ENCODE data around the gene ETFA. TPM values are rescaled to one million over a fixed set of nuclear protein-coding genes. Genes with fewer than 3 reads are reported as not detected.

The ETFA gene
- total RNA-seq, 3 donors from 2014 or later (not counting 1 experiment from before 2014, with no cell fraction given), result 71.9 to 93.1 (median 79.8) TPM

DNA sequence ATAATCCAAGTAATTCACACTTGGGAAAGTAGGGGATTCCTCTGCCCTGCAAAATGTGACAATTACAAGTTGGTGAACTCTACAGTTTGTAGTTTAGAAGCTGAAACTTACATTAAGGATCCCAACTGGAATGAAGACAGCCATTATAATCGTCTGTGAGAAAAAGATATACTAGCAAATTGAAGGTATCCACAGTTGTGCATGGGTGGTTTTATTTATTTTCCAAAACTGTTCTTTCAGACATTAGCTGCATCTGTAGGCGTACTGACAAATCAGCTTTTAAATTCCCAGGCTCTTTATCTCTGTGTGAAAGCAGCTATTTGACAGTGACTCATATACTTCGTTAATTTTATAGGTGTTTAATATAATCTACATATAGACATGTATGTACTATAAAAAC is 12.8 kb upstream of the ETFA start:
- Histone ChIP-seq H3K27me3 (ENCODE audit: control insufficient read depth, insufficient read depth, low read length) (peaks cover 6% of the 10 kb centered on the region), H3K4me3 (ENCODE audit: low read length) (no peak overlapping the region), H3K36me3 (ENCODE audit: control insufficient read depth, insufficient read depth, low read length) (no peaks in the 10 kb centered on the region), H3K4me1 (ENCODE audit: control insufficient read depth, insufficient read depth, low read length) (no peaks in the 10 kb centered on the region), H3K9me3 (ENCODE audit: control insufficient read depth, insufficient read depth, low read length) (no peaks in the 10 kb centered on the region), H3K27ac (ENCODE audit: low read length) (no peak overlapping the region)
- H3K4me1 Mint-ChIP-seq, result no peaks in the 10 kb centered on the region
- TF ChIP-seq, protein P1, sequence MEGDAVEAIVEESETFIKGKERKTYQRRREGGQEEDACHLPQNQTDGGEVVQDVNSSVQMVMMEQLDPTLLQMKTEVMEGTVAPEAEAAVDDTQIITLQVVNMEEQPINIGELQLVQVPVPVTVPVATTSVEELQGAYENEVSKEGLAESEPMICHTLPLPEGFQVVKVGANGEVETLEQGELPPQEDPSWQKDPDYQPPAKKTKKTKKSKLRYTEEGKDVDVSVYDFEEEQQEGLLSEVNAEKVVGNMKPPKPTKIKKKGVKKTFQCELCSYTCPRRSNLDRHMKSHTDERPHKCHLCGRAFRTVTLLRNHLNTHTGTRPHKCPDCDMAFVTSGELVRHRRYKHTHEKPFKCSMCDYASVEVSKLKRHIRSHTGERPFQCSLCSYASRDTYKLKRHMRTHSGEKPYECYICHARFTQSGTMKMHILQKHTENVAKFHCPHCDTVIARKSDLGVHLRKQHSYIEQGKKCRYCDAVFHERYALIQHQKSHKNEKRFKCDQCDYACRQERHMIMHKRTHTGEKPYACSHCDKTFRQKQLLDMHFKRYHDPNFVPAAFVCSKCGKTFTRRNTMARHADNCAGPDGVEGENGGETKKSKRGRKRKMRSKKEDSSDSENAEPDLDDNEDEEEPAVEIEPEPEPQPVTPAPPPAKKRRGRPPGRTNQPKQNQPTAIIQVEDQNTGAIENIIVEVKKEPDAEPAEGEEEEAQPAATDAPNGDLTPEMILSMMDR (IDR thresholded peaks at IDR 0.05), result no peak
- H3K9me3 Mint-ChIP-seq, result no peaks in the 10 kb centered on the region
- 73% methylated on average over 2 of the region's 3 CpGs for whole genome bisulfite sequencing (ENCODE audit: insufficient coverage)
- no peak overlapping the region for H3K4me3 Mint-ChIP-seq
- peaks cover 32 to 54% of the 10 kb centered on the region in 2 donors for H3K27me3 Mint-ChIP-seq (ENCODE audit: low read depth in 2 of 2)
- ATAC-seq, result no peak
- no peaks in the 10 kb centered on the region for H3K36me3 Mint-ChIP-seq
- intact Hi-C loops (cut with micrococcal nuclease), result no loop called here
- DNase-seq, result no peak
- no peak overlapping the region for H3K27ac Mint-ChIP-seq

DNA sequence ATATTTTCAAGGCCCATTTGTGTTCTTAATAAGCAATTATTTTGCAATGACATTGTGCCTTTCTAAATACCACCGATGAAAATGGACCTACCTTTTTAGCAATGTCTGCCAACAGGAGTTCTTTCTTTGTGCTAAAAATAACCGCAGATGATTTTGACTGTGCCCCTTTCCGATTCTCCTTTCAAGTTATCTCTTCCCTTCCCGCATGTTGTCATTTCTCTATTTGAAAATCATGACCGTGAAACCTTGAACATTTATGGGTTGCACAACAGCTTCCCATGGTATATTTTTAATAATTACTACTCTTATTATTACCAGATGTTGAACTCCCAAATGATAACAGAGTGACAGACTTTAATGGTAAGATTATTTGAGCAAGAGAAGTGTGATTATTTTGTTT is 10.3 kb upstream of the ETFA start:
- no peaks in the 10 kb centered on the region for H3K36me3 ChIP-seq (ENCODE audit: control insufficient read depth, insufficient read depth, low read length)
- H3K27ac ChIP-seq (ENCODE audit: low read length), result no peak overlapping the region
- Mint-ChIP-seq H3K36me3 (no peaks in the 10 kb centered on the region), H3K9me3 (no peaks in the 10 kb centered on the region), H3K4me1 (no peaks in the 10 kb centered on the region), H3K4me3 (no peak overlapping the region), H3K27me3 (ENCODE audit: low read depth in 2 of 2) (peaks cover 20 to 39% of the 10 kb centered on the region in 2 donors), H3K27ac (no peak overlapping the region)
- TF ChIP-seq, protein P1 (IDR thresholded peaks at IDR 0.05), result no peak
- H3K4me1 ChIP-seq (ENCODE audit: control insufficient read depth, insufficient read depth, low read length), result no peaks in the 10 kb centered on the region
- H3K27me3 ChIP-seq (ENCODE audit: control insufficient read depth, insufficient read depth, low read length), result peaks cover 6% of the 10 kb centered on the region
- WGBS (ENCODE audit: insufficient coverage), result 92% methylated on average over 5 of the region's 5 CpGs
- DNase-seq (no peak), ATAC-seq (no peak)
- no peak overlapping the region for H3K4me3 ChIP-seq (ENCODE audit: low read length)
- no peaks in the 10 kb centered on the region for H3K9me3 ChIP-seq (ENCODE audit: control insufficient read depth, insufficient read depth, low read length)
- intact Hi-C loops (cut with micrococcal nuclease), result no loop called here

DNA sequence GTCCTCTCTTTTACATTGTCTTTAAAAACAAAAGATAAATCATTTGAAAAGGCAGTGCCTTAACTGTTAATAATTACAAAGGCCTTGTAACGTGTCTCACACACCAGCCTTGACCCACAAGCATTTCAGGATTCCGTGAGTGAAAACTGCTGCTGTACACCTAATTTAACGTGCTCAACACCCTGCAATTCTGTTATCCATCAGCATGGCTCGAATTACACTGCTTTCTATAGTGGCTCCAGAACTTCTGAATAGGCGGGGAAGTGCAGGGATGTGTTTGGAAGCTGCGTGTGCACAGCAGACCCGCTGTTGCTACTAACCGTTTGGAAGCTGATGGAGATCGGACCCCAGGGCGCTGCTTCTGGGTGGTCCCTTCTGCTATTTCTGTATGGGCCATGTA is 9.9 kb upstream of the ETFA start:
- no peaks in the 10 kb centered on the region for H3K9me3 Mint-ChIP-seq

DNA sequence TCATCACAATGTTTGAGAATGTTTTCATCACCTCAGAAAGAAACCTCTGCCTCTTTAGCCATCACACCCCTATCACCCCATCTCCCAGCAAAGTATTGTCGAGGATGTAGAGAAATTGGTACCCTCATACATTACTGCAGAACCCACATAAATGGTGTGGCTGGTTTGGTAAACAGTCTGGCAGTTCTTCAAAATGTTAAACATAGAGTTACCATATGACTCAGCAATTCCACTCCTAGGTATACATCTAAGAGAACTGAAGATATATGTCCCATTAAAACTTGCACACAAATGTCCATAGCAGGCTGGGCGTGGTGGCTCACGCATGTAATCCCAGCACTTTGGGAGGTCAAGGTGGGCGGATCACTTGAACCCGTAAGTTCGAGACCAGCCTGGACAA is 8.7 kb upstream of the ETFA start:
- Mint-ChIP-seq H3K36me3 (no peaks in the 10 kb centered on the region), H3K9me3 (no peaks in the 10 kb centered on the region), H3K4me3 (no peak overlapping the region), H3K27ac (no peak overlapping the region), H3K4me1 (no peaks in the 10 kb centered on the region), H3K27me3 (ENCODE audit: low read depth in 2 of 2) (peaks cover 14 to 25% of the 10 kb centered on the region in 2 donors)
- DNase-seq (no peak), ATAC-seq (no peak)
- TF ChIP-seq, protein P1 (IDR thresholded peaks at IDR 0.05), result no peak
- Histone ChIP-seq H3K4me3 (ENCODE audit: low read length) (no peak overlapping the region), H3K9me3 (ENCODE audit: control insufficient read depth, insufficient read depth, low read length) (no peaks in the 10 kb centered on the region), H3K4me1 (ENCODE audit: control insufficient read depth, insufficient read depth, low read length) (no peaks in the 10 kb centered on the region), H3K27me3 (ENCODE audit: control insufficient read depth, insufficient read depth, low read length) (peaks cover 5% of the 10 kb centered on the region), H3K36me3 (ENCODE audit: control insufficient read depth, insufficient read depth, low read length) (no peaks in the 10 kb centered on the region), H3K27ac (ENCODE audit: low read length) (no peak overlapping the region)
- WGBS (ENCODE audit: insufficient coverage), result 80% methylated on average over 5 of the region's 6 CpGs
- intact Hi-C loops (cut with micrococcal nuclease), result no loop called here

More for the DNA sequence above, 9.9 kb upstream of the ETFA start:
- Histone ChIP-seq H3K9me3 (ENCODE audit: control insufficient read depth, insufficient read depth, low read length) (no peaks in the 10 kb centered on the region), H3K4me3 (ENCODE audit: low read length) (no peak overlapping the region), H3K27me3 (ENCODE audit: control insufficient read depth, insufficient read depth, low read length) (peaks cover 6% of the 10 kb centered on the region), H3K36me3 (ENCODE audit: control insufficient read depth, insufficient read depth, low read length) (no peaks in the 10 kb centered on the region), H3K4me1 (ENCODE audit: control insufficient read depth, insufficient read depth, low read length) (no peaks in the 10 kb centered on the region), H3K27ac (ENCODE audit: low read length) (no peak overlapping the region)
- no peak for ATAC-seq
- 90% methylated on average over 10 of the region's 10 CpGs for WGBS (ENCODE audit: insufficient coverage)
- Mint-ChIP-seq H3K36me3 (no peaks in the 10 kb centered on the region), H3K4me1 (no peaks in the 10 kb centered on the region), H3K4me3 (no peak overlapping the region), H3K27ac (no peak overlapping the region), H3K27me3 (ENCODE audit: low read depth in 2 of 2) (peaks cover 20 to 37% of the 10 kb centered on the region in 2 donors)
- TF ChIP-seq, protein P1 (IDR thresholded peaks at IDR 0.05), result no peak
- intact Hi-C loops (cut with micrococcal nuclease), result no loop called here
- DNase-seq, result no peak
